ENCODE data around the gene LRRC3.
A peak's percentile ranks its signal among the peaks of the same experiment; 100 is the strongest.
"Not testable (repeated sequence)": the region's sequence is repeated elsewhere in the genome, so short reads cannot be mapped to it uniquely, and the experiment has no call there.

Gene LRRC3

GRCh38 chr21:44498280-44499210 lies 43.2 kb downstream of the LRRC3 start:
- no peak for DNase-seq

- DNase-seq: no peak
Observed at GRCh38 chr21:44499211-44499560, 43.9 kb downstream of the LRRC3 start.

GRCh38 chr21:44499631-44500030 lies 44.3 kb downstream of the LRRC3 start:
- DNase-seq: no peak

- no peak for DNase-seq
Observed at GRCh38 chr21:44500111-44500510, 44.8 kb downstream of the LRRC3 start.

GRCh38 chr21:44502171-44502958 lies 47.1 kb downstream of the LRRC3 start:
- DNase-seq: no peak

GRCh38 chr21:44503006-44503889 lies 47.9 kb downstream of the LRRC3 start:
- DNase-seq: not testable (repeated sequence)

GRCh38 chr21:44503901-44504399 lies 48.6 kb downstream of the LRRC3 start:
- no peak for DNase-seq

- DNase-seq: no peak
Observed at GRCh38 chr21:44505673-44506278, 50.5 kb downstream of the LRRC3 start.

- DNase-seq: no peak
Observed at GRCh38 chr21:44506279-44507255, 51.3 kb downstream of the LRRC3 start.

- DNase-seq: no peak
Observed at GRCh38 chr21:44507673-44508425, 52.5 kb downstream of the LRRC3 start.

GRCh38 chr21:44508426-44508710 lies 53.1 kb downstream of the LRRC3 start:
- no peak for DNase-seq

GRCh38 chr21:44508711-44509445 lies 53.6 kb downstream of the LRRC3 start:
- no peak for DNase-seq

- no peak for DNase-seq
Observed at GRCh38 chr21:44509539-44509938, 54.2 kb downstream of the LRRC3 start.

- no peak for DNase-seq
Observed at GRCh38 chr21:44510109-44510507, 54.8 kb downstream of the LRRC3 start.

GRCh38 chr21:44510508-44511218 lies 55.4 kb downstream of the LRRC3 start:
- DNase-seq: peak; percentile 83

- no peak for DNase-seq
Observed at GRCh38 chr21:44511219-44511937, 56.1 kb downstream of the LRRC3 start.
